ENCODE results near the gene MAN1B1.

MAN1B1 gene

GRCh38 chr9:137069508-137070091 lies 17.2 kb upstream of the MAN1B1 start:
- no peak for DNase-seq

- DNase-seq = peak in 1 of 2 experiments; percentile 36
These were observed 16.4 kb upstream of the MAN1B1 start, which contains the start of gene SAPCD2 for GRCh38 chr9:137070201-137070905. SAPCD2 (minus strand) TSS chr9:137070557; CDS start chr9:137070460, 97 bp downstream.

GRCh38 chr9:137070906-137071275 lies 15.9 kb upstream of the MAN1B1 start:
- DNase-seq = no peak

GRCh38 chr9:137071282-137071681 lies 15.5 kb upstream of the MAN1B1 start:
- DNase-seq = no peak

GRCh38 chr9:137073992-137074399 lies 12.8 kb upstream of the MAN1B1 start:
- no peak for DNase-seq

GRCh38 chr9:137074657-137075274 lies 12.0 kb upstream of the MAN1B1 start:
- no peak for DNase-seq

- no peak for DNase-seq
These were observed 11.5 kb upstream of the MAN1B1 start for GRCh38 chr9:137075275-137075775.

- DNase-seq = no peak
These were observed 10.2 kb upstream of the MAN1B1 start for GRCh38 chr9:137076636-137077009.

GRCh38 chr9:137077010-137077747 lies 9.6 kb upstream of the MAN1B1 start, which contains the start of gene UAP1L1:
UAP1L1 (plus strand) TSS chr9:137077517; CDS start chr9:137077533, 16 bp downstream.
- no peak for DNase-seq

GRCh38 chr9:137077758-137078693 lies 8.8 kb upstream of the MAN1B1 start:
- no peak for DNase-seq

- no peak for DNase-seq
These were observed 7.9 kb upstream of the MAN1B1 start for GRCh38 chr9:137078701-137079400.

- DNase-seq = no peak
These were observed 7.4 kb upstream of the MAN1B1 start for GRCh38 chr9:137079401-137079787.

GRCh38 chr9:137080260-137081122 lies 6.3 kb upstream of the MAN1B1 start:
- DNase-seq = no peak

- DNase-seq = no peak
These were observed 4.4 kb upstream of the MAN1B1 start for GRCh38 chr9:137082222-137082924.

- no peak for DNase-seq
These were observed 3.9 kb upstream of the MAN1B1 start for GRCh38 chr9:137082925-137083290.

GRCh38 chr9:137083394-137084004 lies 3.3 kb upstream of the MAN1B1 start:
- DNase-seq = no peak

- no peak for DNase-seq
These were observed 2.3 kb upstream of the MAN1B1 start for GRCh38 chr9:137084526-137084925.

- no peak for DNase-seq
These were observed 760 bp upstream of the MAN1B1 start for GRCh38 chr9:137085920-137086530.

- DNase-seq = no peak
These were observed 682 bp downstream of the MAN1B1 start for GRCh38 chr9:137087409-137087925.
